DOHH2 (cell line): ENCODE measurements around the gene CXCL10.

Experiments
- EZH2phosphoT487 ChIP-seq: fragments of 200-600 bp; sonication (generic); IDR thresholded peaks from 2 replicates; pipeline ENCODE4 v1.6.1; 2017; ENCODE audit warnings: borderline replicate concordance, mild to moderate bottlenecking, antibody characterized with exemption, low read length, moderate library complexity, mixed read lengths
- TF ChIP-seq, protein P1 (sequence below): fragments of 200-600 bp; sonication (generic); IDR thresholded peaks from one replicate; pipeline ENCODE4 v1.5.1; 2014; ENCODE audit warnings: antibody characterized with exemption, mild to moderate bottlenecking, low read depth, low read length; ENCODE audit not compliant: poor library complexity, severe bottlenecking

DNA sequence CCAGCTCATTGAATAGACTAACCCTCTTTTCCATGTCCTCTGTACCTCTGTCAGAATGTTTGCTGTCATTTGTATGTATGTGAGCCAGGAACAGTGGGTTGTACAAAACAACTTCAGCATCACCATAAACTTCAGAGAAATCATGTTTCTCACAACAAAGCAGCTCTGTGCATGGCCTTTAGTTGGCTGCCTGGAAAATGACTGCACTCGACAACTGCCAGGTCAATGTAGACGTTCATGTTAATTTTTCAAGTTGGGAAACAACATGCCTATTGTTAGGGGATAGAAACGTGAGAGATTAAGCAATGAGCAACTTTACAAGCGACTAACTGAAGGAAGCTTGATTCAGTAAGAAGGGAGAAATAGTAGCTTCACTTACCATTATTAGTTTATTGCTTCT is 30.4 kb upstream of the CXCL10 start:
- TF ChIP-seq, protein P1, sequence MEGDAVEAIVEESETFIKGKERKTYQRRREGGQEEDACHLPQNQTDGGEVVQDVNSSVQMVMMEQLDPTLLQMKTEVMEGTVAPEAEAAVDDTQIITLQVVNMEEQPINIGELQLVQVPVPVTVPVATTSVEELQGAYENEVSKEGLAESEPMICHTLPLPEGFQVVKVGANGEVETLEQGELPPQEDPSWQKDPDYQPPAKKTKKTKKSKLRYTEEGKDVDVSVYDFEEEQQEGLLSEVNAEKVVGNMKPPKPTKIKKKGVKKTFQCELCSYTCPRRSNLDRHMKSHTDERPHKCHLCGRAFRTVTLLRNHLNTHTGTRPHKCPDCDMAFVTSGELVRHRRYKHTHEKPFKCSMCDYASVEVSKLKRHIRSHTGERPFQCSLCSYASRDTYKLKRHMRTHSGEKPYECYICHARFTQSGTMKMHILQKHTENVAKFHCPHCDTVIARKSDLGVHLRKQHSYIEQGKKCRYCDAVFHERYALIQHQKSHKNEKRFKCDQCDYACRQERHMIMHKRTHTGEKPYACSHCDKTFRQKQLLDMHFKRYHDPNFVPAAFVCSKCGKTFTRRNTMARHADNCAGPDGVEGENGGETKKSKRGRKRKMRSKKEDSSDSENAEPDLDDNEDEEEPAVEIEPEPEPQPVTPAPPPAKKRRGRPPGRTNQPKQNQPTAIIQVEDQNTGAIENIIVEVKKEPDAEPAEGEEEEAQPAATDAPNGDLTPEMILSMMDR, result no peak
- no peak for TF ChIP-seq EZH2phosphoT487
